ENCODE data around the gene MUL1.
"Not testable (repeated sequence)": the region's sequence is repeated elsewhere in the genome, so short reads cannot be mapped to it uniquely, and the experiment has no call there.

MUL1 gene

GRCh38 chr1:20511518-20512428, 3.8 kb upstream of the MUL1 start:
- no peak for DNase-seq

- no peak for DNase-seq
Observed at GRCh38 chr1:20508411-20508771, 440 bp upstream of the MUL1 start.

- no peak for DNase-seq
Observed at GRCh38 chr1:20507248-20507563, 745 bp downstream of the MUL1 start.

- no peak for DNase-seq
Observed at GRCh38 chr1:20505488-20505887, 2.5 kb downstream of the MUL1 start.

GRCh38 chr1:20500716-20501115, 7.2 kb downstream of the MUL1 start:
- DNase-seq, result no peak

GRCh38 chr1:20499718-20500117, 8.2 kb downstream of the MUL1 start:
- no peak for DNase-seq

- no peak for DNase-seq
Observed at GRCh38 chr1:20499105-20499504, 8.8 kb downstream of the MUL1 start.

- no peak for DNase-seq
Observed at GRCh38 chr1:20498116-20498515, 9.8 kb downstream of the MUL1 start.

GRCh38 chr1:20497506-20497905, 10.4 kb downstream of the MUL1 start:
- DNase-seq, result no peak

GRCh38 chr1:20496725-20497383, 11.1 kb downstream of the MUL1 start:
- not testable (repeated sequence) for DNase-seq

- peak; percentile 88 for DNase-seq
Observed at GRCh38 chr1:20496241-20496661, 11.7 kb downstream of the MUL1 start.

- DNase-seq, result no peak
Observed at GRCh38 chr1:20495661-20496060, 12.3 kb downstream of the MUL1 start.

GRCh38 chr1:20494609-20495311, 13.2 kb downstream of the MUL1 start:
- DNase-seq, result peak; percentile 82

GRCh38 chr1:20493839-20494608, 13.9 kb downstream of the MUL1 start:
- DNase-seq, result peak; percentile 81

GRCh38 chr1:20493309-20493708, 14.6 kb downstream of the MUL1 start:
- no peak for DNase-seq

GRCh38 chr1:20492751-20493150, 15.2 kb downstream of the MUL1 start:
- no peak for DNase-seq

GRCh38 chr1:20491866-20492265, 16.1 kb downstream of the MUL1 start:
- DNase-seq, result no peak

- DNase-seq, result no peak
Observed at GRCh38 chr1:20491178-20491577, 16.8 kb downstream of the MUL1 start.

- DNase-seq, result no peak
Observed at GRCh38 chr1:20487236-20487590, 20.7 kb downstream of the MUL1 start.

- DNase-seq, result peak; percentile 56
Observed at GRCh38 chr1:20486457-20487235, 21.3 kb downstream of the MUL1 start.

GRCh38 chr1:20485527-20486456, 22.2 kb downstream of the MUL1 start, which contains the start of gene CAMK2N1:
Gene CAMK2N1 (minus strand): TSS chr1:20486210. CDS start chr1:20485379, 831 bp downstream.
- peak; percentile 73 for DNase-seq

Data from fibroblast of skin of back (primary cell).